Spleen (tissue), 11 donors: ENCODE measurements around the gene LRP1B. TPM values are rescaled to one million over a fixed set of nuclear protein-coding genes. Genes with fewer than 3 reads are reported as not detected.

Source experiments
- DNase-seq: peaks from one replicate; pipeline ENCODE4 v3.0.0-alpha.2; 2020
- H3K27ac ChIP-seq, 8 donors: fragments of 200-600 bp; sonication (generic) in 7 of 8; 1 replicate in 4 of 8; 2 replicates in 4 of 8; pipeline versions ENCODE4 v1.5.0 to v1.8.0; 2016 to 2021; ENCODE audit warnings: inconsistent platforms in 4 of 8, mild to moderate bottlenecking in 4 of 8, moderate library complexity in 1 of 8
- H3K27me3 ChIP-seq, 7 donors: fragments of 200-600 bp; sonication (generic) in 6 of 7; replicated peaks in 1 of 7; 1 replicate in 4 of 7; 2 replicates in 3 of 7; pipeline versions ENCODE4 v1.5.0 to v1.8.0; 2016 to 2021; ENCODE audit warnings: inconsistent platforms in 3 of 7, mild to moderate bottlenecking in 1 of 7
- H3K36me3 ChIP-seq, 6 donors: fragments of 200-600 bp; sonication (generic) in 5 of 6; 1 replicate in 4 of 6; 2 replicates in 2 of 6; pipeline versions ENCODE4 v1.5.0 to v1.8.0; 2016 to 2021; ENCODE audit warnings: inconsistent platforms in 2 of 6
- H3K4me1 ChIP-seq, 6 donors: fragments of 200-600 bp; sonication (generic) in 5 of 6; 1 replicate in 3 of 6; 2 replicates in 3 of 6; pipeline versions ENCODE4 v1.5.0 to v1.8.0; 2016 to 2021; ENCODE audit warnings: inconsistent platforms in 3 of 6
- H3K4me3 ChIP-seq, 8 donors: fragments of 200-600 bp; sonication (generic) in 7 of 8; 1 replicate in 4 of 8; 2 replicates in 4 of 8; pipeline versions ENCODE4 v1.5.0 to v1.8.0; 2016 to 2021; ENCODE audit warnings: inconsistent platforms in 4 of 8, mild to moderate bottlenecking in 4 of 8, moderate library complexity in 2 of 8
- H3K9me3 ChIP-seq, 8 donors: fragments of 200-600 bp; sonication (generic) in 7 of 8; 1 replicate in 4 of 8; 2 replicates in 4 of 8; pipeline versions ENCODE4 v1.5.0 to v1.8.0; 2016 to 2021; ENCODE audit warnings: inconsistent platforms in 4 of 8
- POLR2A ChIP-seq, 3 donors: fragments of 450-650 bp; IDR thresholded peaks; one replicate each; pipeline ENCODE4 v1.5.1; 2017; ENCODE audit warnings: antibody characterized with exemption in 3 of 3, mild to moderate bottlenecking in 1 of 3
- POLR2AphosphoS5 ChIP-seq, 3 donors: sonication (generic); formaldehyde crosslinking; IDR thresholded peaks; one replicate each; pipeline ENCODE4 v1.5.1; 2017; ENCODE audit warnings: antibody characterized with exemption in 3 of 3
- WGBS, 5 donors: extraction: QIAGEN DNeasy Blood & Tissue Kit in 3 of 5; methylation state at CpG; one replicate each; pipeline versions ENCODE4 v1.1.5 to v1.1.7; 2013 to 2018; 5-methylcytosine and 5-hydroxymethylcytosine counted together
- intact Hi-C: fragments of 100-400 bp; cut with DNase I; formaldehyde crosslinking; loops from one replicate; pipeline ENCODE4 v1.15.0; 2023; ENCODE audit warnings: low total_unique reads
- polyA plus RNA-seq, 3 donors: library from polyadenylated mRNA; stranded (reverse); fragments of 200-250 nt; gene quantifications; one replicate each; pipeline ENCODE4 v1.2.1, GENCODE V29; 2013
- total RNA-seq, 7 donors: library from RNA; depleted of rRNA in 3 of 7; stranded (reverse); fragments of >200 nt in 3 of 7; fragmentation: NEBNext Ultra II Directional in 4 of 7; extraction: Animal tissue kit (Norgen Biotek cat#: 25700) in 4 of 7; gene quantifications; one replicate each; pipeline versions ENCODE4 v1.1.0 to v1.2.1, GENCODE V29; 2016 to 2021
- TF ChIP-seq, protein P1 (sequence below), 11 experiments: fragments of 200-600 bp in 7 of 11; fragments of 450-650 bp in 4 of 11; sonication (generic) in 4 of 11; IDR thresholded peaks in 8 of 11; conservative IDR thresholded peaks in 3 of 11; 1 replicate in 7 of 11; 2 replicates in 4 of 11; pipeline versions ENCODE4 v1.4.0 to v1.8.0; 2016 to 2021; ENCODE audit warnings: antibody characterized with exemption in 11 of 11, inconsistent platforms in 4 of 11, mild to moderate bottlenecking in 1 of 11
- donor health status: healthy with polysubstance abuse.
- donor health status: DM: no; HTN: no; CAD: no; lungs with moderate emphysema.
- donor health status: DM: no; HTN: no; CAD: no.
- donor health status: Bipolar disorder and iron deficiency.
- donor health status: healthy.
- donor health status: DM: no; HTN: no; CAD: no.
- donor health status: DM: yes; HTN: yes; CAD: no.

LRP1B gene
- total and polyA plus RNA-seq, 10 donors, result 0.02 to 0.85 (median 0.08) TPM; not detected in 2

DNA sequence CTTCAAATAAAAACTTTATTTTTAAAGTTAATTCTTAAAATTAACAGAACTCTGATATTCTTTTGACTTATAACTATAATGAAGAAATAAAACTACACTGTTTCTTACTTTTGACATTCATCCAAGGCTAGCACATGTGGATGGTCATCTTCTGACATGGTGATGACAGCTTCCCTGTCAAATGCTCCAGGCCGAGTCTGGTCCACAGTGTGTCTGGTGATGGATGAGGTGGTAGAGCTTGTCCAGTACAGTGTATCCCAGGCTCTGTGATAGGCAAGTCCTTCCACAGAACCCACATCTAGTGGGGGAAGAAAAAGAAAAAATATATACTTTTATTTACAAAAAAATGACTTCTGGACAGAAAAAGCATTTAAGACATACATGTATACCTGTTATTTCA is 1529.5 kb downstream of the LRP1B start:
- intact Hi-C loops, result no loop called here

GRCh38 chr2:140600116-140600515 is 1530.7 kb downstream of the LRP1B start:
- Histone ChIP-seq H3K36me3 (no peaks in the 10 kb centered on the region), H3K9me3 (no peaks in the 10 kb centered on the region), H3K4me1 (no peaks in the 10 kb centered on the region), H3K27me3 (no peaks in the 10 kb centered on the region), H3K27ac (no peak overlapping the region), H3K4me3 (no peak overlapping the region)
- 68 to 95% (median 76%) methylated on average over 1 of the region's 1 CpG for WGBS, 5 donors
- intact Hi-C loops, result no loop called here
- TF ChIP-seq POLR2AphosphoS5 (IDR thresholded peaks at IDR 0.05) (no peak), POLR2A (IDR thresholded peaks at IDR 0.05) (no peak)
- TF ChIP-seq, protein P1, sequence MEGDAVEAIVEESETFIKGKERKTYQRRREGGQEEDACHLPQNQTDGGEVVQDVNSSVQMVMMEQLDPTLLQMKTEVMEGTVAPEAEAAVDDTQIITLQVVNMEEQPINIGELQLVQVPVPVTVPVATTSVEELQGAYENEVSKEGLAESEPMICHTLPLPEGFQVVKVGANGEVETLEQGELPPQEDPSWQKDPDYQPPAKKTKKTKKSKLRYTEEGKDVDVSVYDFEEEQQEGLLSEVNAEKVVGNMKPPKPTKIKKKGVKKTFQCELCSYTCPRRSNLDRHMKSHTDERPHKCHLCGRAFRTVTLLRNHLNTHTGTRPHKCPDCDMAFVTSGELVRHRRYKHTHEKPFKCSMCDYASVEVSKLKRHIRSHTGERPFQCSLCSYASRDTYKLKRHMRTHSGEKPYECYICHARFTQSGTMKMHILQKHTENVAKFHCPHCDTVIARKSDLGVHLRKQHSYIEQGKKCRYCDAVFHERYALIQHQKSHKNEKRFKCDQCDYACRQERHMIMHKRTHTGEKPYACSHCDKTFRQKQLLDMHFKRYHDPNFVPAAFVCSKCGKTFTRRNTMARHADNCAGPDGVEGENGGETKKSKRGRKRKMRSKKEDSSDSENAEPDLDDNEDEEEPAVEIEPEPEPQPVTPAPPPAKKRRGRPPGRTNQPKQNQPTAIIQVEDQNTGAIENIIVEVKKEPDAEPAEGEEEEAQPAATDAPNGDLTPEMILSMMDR (IDR thresholded peaks at IDR 0.05 in 8 of 11, conservative IDR thresholded peaks at IDR 0.05 in 3 of 11), result no peak
- no peak for DNase-seq

More for the DNA sequence above, 1529.5 kb downstream of the LRP1B start:
- no peaks in the 10 kb centered on the region for H3K27me3 ChIP-seq
- TF ChIP-seq POLR2AphosphoS5 (IDR thresholded peaks at IDR 0.05) (no peak), POLR2A (IDR thresholded peaks at IDR 0.05) (no peak)
- TF ChIP-seq, protein P1 (IDR thresholded peaks at IDR 0.05 in 8 of 11, conservative IDR thresholded peaks at IDR 0.05 in 3 of 11), result no peak
- no peaks in the 10 kb centered on the region for H3K9me3 ChIP-seq
- no peak for DNase-seq
- H3K27ac ChIP-seq, result no peak overlapping the region
- no peak overlapping the region for H3K4me3 ChIP-seq
- 73 to 89% (median 78%) methylated on average over 1 of the region's 1 CpG for whole genome bisulfite sequencing, 5 donors
- H3K4me1 ChIP-seq, result no peaks in the 10 kb centered on the region
- no peaks in the 10 kb centered on the region for H3K36me3 ChIP-seq

- no peak for DNase-seq
- no peaks in the 10 kb centered on the region for H3K27me3 ChIP-seq
- TF ChIP-seq POLR2A (IDR thresholded peaks at IDR 0.05) (no peak), POLR2AphosphoS5 (IDR thresholded peaks at IDR 0.05) (no peak)
- TF ChIP-seq, protein P1 (IDR thresholded peaks at IDR 0.05 in 8 of 11, conservative IDR thresholded peaks at IDR 0.05 in 3 of 11), result no peak
- H3K4me3 ChIP-seq, result no peak overlapping the region
- H3K27ac ChIP-seq, result no peak overlapping the region
- 67 to 100% (median 88%) methylated on average over 1 of the region's 1 CpG for WGBS, 5 donors
- H3K9me3 ChIP-seq, result no peaks in the 10 kb centered on the region
- no peaks in the 10 kb centered on the region for H3K36me3 ChIP-seq
- no peaks in the 10 kb centered on the region for H3K4me1 ChIP-seq
- intact Hi-C loops, result no loop called here
These were observed 1533.0 kb downstream of the LRP1B start for GRCh38 chr2:140597836-140598235.

GRCh38 chr2:140597205-140597604 is 1533.6 kb downstream of the LRP1B start:
- TF ChIP-seq, protein P1 (IDR thresholded peaks at IDR 0.05 in 8 of 11, conservative IDR thresholded peaks at IDR 0.05 in 3 of 11), result no peak
- no peak for TF ChIP-seq POLR2AphosphoS5 (IDR thresholded peaks at IDR 0.05)
- no peak for TF ChIP-seq POLR2A (IDR thresholded peaks at IDR 0.05)
- no peak for DNase-seq
- Histone ChIP-seq H3K36me3 (no peaks in the 10 kb centered on the region), H3K27ac (no peak overlapping the region), H3K4me1 (no peaks in the 10 kb centered on the region), H3K4me3 (no peak overlapping the region), H3K27me3 (no peaks in the 10 kb centered on the region), H3K9me3 (no peaks in the 10 kb centered on the region)
- WGBS, 5 donors, result 48 to 75% (median 62%) methylated on average over 1 of the region's 1 CpG
- intact Hi-C loops, result no loop called here
